ENCODE results near the gene POLR3A.

Gene POLR3A

GRCh38 chr10:77973276-77973675 is 56.0 kb downstream of the POLR3A start:
- TF ChIP-seq CTCF (IDR thresholded peaks at IDR 0.05; ENCODE audit: low read depth, low read length) (no peak), EZH2phosphoT487 (IDR thresholded peaks at IDR 0.05; ENCODE audit: low read depth) (no peak)

GRCh38 chr10:77972148-77972547 is 57.2 kb downstream of the POLR3A start:
- H3K9ac ChIP-seq (ENCODE audit: low read length) = no peak overlapping the region
- H3K27ac ChIP-seq (ENCODE audit: low read length) = no peak overlapping the region
- no peak overlapping the region for H3K4me2 ChIP-seq (ENCODE audit: low read length)
- no peak overlapping the region for H2AFZ ChIP-seq (ENCODE audit: low read depth, low read length)
- no peaks in the 10 kb centered on the region for H3K79me2 ChIP-seq (ENCODE audit: low read length)
- no peak overlapping the region for H3K4me3 ChIP-seq (ENCODE audit: low read length)
- H4K20me1 ChIP-seq (ENCODE audit: insufficient read depth, low read length) = no peaks in the 10 kb centered on the region
- no peak for TF ChIP-seq CTCF (IDR thresholded peaks at IDR 0.05; ENCODE audit: low read depth, low read length)
- TF ChIP-seq EZH2phosphoT487 (IDR thresholded peaks at IDR 0.05; ENCODE audit: low read depth) = no peak
- no peaks in the 10 kb centered on the region for H3K9me3 ChIP-seq (ENCODE audit: insufficient read depth, low read length)
- H3K4me1 ChIP-seq (ENCODE audit: low read length) = no peaks in the 10 kb centered on the region; the same call in 1 of the 2 replicates
- no peaks in the 10 kb centered on the region for H3K27me3 ChIP-seq (ENCODE audit: low read depth, low read length)
- no peaks in the 10 kb centered on the region for H3K36me3 ChIP-seq (replicated peaks; ENCODE audit: low read depth, low read length)

More at GRCh38 chr10:77973276-77973675, 56.0 kb downstream of the POLR3A start:
- H3K4me3 ChIP-seq (ENCODE audit: low read length) = no peak overlapping the region
- H3K4me2 ChIP-seq (ENCODE audit: low read length) = no peak overlapping the region
- H3K9ac ChIP-seq (ENCODE audit: low read length) = no peak overlapping the region
- no peaks in the 10 kb centered on the region for H3K79me2 ChIP-seq (ENCODE audit: low read length)
- no peaks in the 10 kb centered on the region for H3K9me3 ChIP-seq (ENCODE audit: insufficient read depth, low read length)
- H3K4me1 ChIP-seq (ENCODE audit: low read length) = no peaks in the 10 kb centered on the region; the same call in 1 of the 2 replicates
- no peaks in the 10 kb centered on the region for H4K20me1 ChIP-seq (ENCODE audit: insufficient read depth, low read length)
- H2AFZ ChIP-seq (ENCODE audit: low read depth, low read length) = no peak overlapping the region
- no peak overlapping the region for H3K27ac ChIP-seq (ENCODE audit: low read length)
- H3K36me3 ChIP-seq (replicated peaks; ENCODE audit: low read depth, low read length) = no peaks in the 10 kb centered on the region
- H3K27me3 ChIP-seq (ENCODE audit: low read depth, low read length) = no peaks in the 10 kb centered on the region

- H3K4me3 ChIP-seq (ENCODE audit: low read length) = no peak overlapping the region
- H4K20me1 ChIP-seq (ENCODE audit: insufficient read depth, low read length) = no peaks in the 10 kb centered on the region
- no peaks in the 10 kb centered on the region for H3K9me3 ChIP-seq (ENCODE audit: insufficient read depth, low read length)
- no peak overlapping the region for H3K4me2 ChIP-seq (ENCODE audit: low read length)
- no peaks in the 10 kb centered on the region; the same call in 1 of the 2 replicates for H3K4me1 ChIP-seq (ENCODE audit: low read length)
- no peak overlapping the region for H3K27ac ChIP-seq (ENCODE audit: low read length)
- TF ChIP-seq EZH2phosphoT487 (IDR thresholded peaks at IDR 0.05; ENCODE audit: low read depth) (no peak), CTCF (IDR thresholded peaks at IDR 0.05; ENCODE audit: low read depth, low read length) (no peak)
- no peak overlapping the region for H3K9ac ChIP-seq (ENCODE audit: low read length)
- no peak overlapping the region for H2AFZ ChIP-seq (ENCODE audit: low read depth, low read length)
- H3K79me2 ChIP-seq (ENCODE audit: low read length) = no peaks in the 10 kb centered on the region
- H3K27me3 ChIP-seq (ENCODE audit: low read depth, low read length) = no peaks in the 10 kb centered on the region
- H3K36me3 ChIP-seq (replicated peaks; ENCODE audit: low read depth, low read length) = no peaks in the 10 kb centered on the region
Measured at GRCh38 chr10:77971804-77972144, 57.5 kb downstream of the POLR3A start.

- no peaks in the 10 kb centered on the region for H3K79me2 ChIP-seq (ENCODE audit: low read length)
- no peak overlapping the region for H2AFZ ChIP-seq (ENCODE audit: low read depth, low read length)
- no peak for TF ChIP-seq CTCF (IDR thresholded peaks at IDR 0.05; ENCODE audit: low read depth, low read length)
- no peak overlapping the region for H3K4me2 ChIP-seq (ENCODE audit: low read length)
- H3K27me3 ChIP-seq (ENCODE audit: low read depth, low read length) = no peaks in the 10 kb centered on the region
- H3K4me3 ChIP-seq (ENCODE audit: low read length) = no peak overlapping the region
- no peak overlapping the region for H3K27ac ChIP-seq (ENCODE audit: low read length)
- no peaks in the 10 kb centered on the region for H3K9me3 ChIP-seq (ENCODE audit: insufficient read depth, low read length)
- H3K9ac ChIP-seq (ENCODE audit: low read length) = no peak overlapping the region
- H3K4me1 ChIP-seq (ENCODE audit: low read length) = no peaks in the 10 kb centered on the region; the same call in 1 of the 2 replicates
- no peaks in the 10 kb centered on the region for H4K20me1 ChIP-seq (ENCODE audit: insufficient read depth, low read length)
- no peaks in the 10 kb centered on the region for H3K36me3 ChIP-seq (replicated peaks; ENCODE audit: low read depth, low read length)
Measured at GRCh38 chr10:77970869-77971803, 58.2 kb downstream of the POLR3A start.

All from OCI-LY3 (cell line).